Measurements from ENCODE around the gene NOCT. TPM values are rescaled to one million over a fixed set of nuclear protein-coding genes. Genes with fewer than 3 reads are reported as not detected.

Gene NOCT
- total RNA-seq, 4 donors from 2014 or later = 1.2 to 3.5 (median 3.4) TPM

DNA sequence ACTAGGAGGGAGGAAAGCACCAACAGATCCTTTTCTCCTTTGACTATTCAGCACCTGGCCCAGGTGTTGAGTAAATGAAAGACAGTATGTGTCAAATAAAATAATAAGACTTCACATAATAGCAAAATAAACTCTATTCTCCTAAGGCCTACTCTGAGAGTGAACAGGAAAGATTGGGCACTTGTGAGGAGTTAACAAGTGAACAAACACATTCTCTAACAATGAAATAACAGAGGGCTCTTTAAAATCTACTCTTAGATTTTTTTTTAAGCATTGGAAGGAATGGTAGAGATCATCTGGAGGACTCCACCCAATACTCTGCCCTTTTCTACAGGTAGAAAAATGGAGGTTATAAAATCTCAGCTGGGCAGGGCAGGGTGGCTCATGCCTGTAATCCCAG is 39.1 kb upstream of the NOCT start:
- TF ChIP-seq, protein P1, sequence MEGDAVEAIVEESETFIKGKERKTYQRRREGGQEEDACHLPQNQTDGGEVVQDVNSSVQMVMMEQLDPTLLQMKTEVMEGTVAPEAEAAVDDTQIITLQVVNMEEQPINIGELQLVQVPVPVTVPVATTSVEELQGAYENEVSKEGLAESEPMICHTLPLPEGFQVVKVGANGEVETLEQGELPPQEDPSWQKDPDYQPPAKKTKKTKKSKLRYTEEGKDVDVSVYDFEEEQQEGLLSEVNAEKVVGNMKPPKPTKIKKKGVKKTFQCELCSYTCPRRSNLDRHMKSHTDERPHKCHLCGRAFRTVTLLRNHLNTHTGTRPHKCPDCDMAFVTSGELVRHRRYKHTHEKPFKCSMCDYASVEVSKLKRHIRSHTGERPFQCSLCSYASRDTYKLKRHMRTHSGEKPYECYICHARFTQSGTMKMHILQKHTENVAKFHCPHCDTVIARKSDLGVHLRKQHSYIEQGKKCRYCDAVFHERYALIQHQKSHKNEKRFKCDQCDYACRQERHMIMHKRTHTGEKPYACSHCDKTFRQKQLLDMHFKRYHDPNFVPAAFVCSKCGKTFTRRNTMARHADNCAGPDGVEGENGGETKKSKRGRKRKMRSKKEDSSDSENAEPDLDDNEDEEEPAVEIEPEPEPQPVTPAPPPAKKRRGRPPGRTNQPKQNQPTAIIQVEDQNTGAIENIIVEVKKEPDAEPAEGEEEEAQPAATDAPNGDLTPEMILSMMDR (IDR thresholded peaks at IDR 0.05) = no peak
- TF ChIP-seq EP300 (IDR thresholded peaks at IDR 0.05) = no peak
- TF ChIP-seq POLR2A (IDR thresholded peaks at IDR 0.05) = no peak
- no peak for TF ChIP-seq POLR2AphosphoS5 (IDR thresholded peaks at IDR 0.05)
- no peak for ATAC-seq
- H3K27me3 ChIP-seq = no peaks in the 10 kb centered on the region

DNA sequence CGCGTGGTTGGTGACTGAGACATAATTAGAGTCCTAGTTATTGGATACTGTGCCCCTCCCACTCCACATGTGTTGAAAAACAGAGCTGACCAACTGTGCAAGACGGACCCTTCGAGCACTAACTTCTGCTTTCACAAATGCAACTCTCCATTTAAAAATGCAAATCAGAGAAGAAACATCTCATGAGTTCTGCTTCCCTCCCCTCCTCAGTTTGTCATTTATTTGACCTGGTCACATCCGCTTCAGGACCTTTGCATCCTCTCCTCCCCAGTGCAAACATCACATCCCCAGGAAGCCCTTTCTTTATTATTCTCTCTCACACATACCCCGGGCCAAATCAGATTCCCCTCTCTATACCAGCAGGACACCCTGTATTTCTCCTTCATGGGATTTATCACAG is 38.1 kb upstream of the NOCT start:
- TF ChIP-seq, protein P1 (IDR thresholded peaks at IDR 0.05) = no peak
- no peak for TF ChIP-seq POLR2A (IDR thresholded peaks at IDR 0.05)
- no peak for TF ChIP-seq EP300 (IDR thresholded peaks at IDR 0.05)
- TF ChIP-seq POLR2AphosphoS5 (IDR thresholded peaks at IDR 0.05) = no peak
- Histone ChIP-seq H3K27ac (no peak overlapping the region), H3K36me3 (no peaks in the 10 kb centered on the region), H3K27me3 (no peaks in the 10 kb centered on the region), H3K4me3 (no peak overlapping the region), H3K4me1 (peaks cover 0 to 15% (median 0%) of the 10 kb centered on the region in 3 donors), H3K9me3 (no peaks in the 10 kb centered on the region)
- ATAC-seq = no peak
- WGBS, 2 donors (ENCODE audit: low coverage in 1 of 2) = 47 to 76% methylated on average over 4 to 6 of the region's 6 CpGs

More for the DNA sequence above, 39.1 kb upstream of the NOCT start:
- Histone ChIP-seq H3K4me1 (peaks cover 0 to 5% (median 0%) of the 10 kb centered on the region in 3 donors), H3K27ac (no peak overlapping the region), H3K9me3 (no peaks in the 10 kb centered on the region), H3K36me3 (no peaks in the 10 kb centered on the region), H3K4me3 (no peak overlapping the region)

DNA sequence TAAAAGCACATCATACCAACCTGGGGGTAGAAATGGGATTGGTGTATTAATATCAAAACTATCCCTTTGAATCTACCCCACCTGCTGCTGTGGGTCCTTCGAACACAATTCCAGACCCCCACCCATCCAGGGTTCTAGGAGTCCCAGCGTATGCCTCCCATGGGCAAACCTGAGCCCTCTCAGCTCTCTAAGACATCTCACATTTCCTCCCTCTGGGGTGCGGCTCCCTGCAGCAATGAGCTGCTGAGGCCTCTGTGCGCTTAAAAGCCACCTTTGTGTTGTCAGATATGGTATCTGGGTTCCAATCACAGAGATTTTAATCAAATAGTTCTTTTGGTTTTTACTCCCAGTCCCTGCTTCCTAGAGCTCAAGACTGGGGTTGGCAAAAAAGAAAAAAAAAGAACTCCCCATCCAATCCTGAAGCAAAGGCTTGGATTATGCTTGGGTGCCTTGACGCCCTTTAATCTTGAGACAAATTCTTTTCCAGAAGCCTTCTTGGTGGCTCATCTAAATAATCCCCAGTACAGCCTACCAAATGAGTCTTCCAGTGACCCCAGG is 37.5 kb upstream of the NOCT start:
- ATAC-seq = no peak
- TF ChIP-seq POLR2A (IDR thresholded peaks at IDR 0.05) = no peak
- no peak for TF ChIP-seq POLR2AphosphoS5 (IDR thresholded peaks at IDR 0.05)
- TF ChIP-seq EP300 (IDR thresholded peaks at IDR 0.05) = no peak
- TF ChIP-seq, protein P1 (IDR thresholded peaks at IDR 0.05) = no peak
- H3K36me3 ChIP-seq = no peaks in the 10 kb centered on the region
- no peaks in the 10 kb centered on the region for H3K9me3 ChIP-seq
- peaks cover 0 to 19% (median 0%) of the 10 kb centered on the region in 3 donors for H3K4me1 ChIP-seq
- H3K27me3 ChIP-seq = no peaks in the 10 kb centered on the region
- no peak overlapping the region for H3K4me3 ChIP-seq
- WGBS, 2 donors (ENCODE audit: low coverage in 1 of 2) = 86 to 100% methylated on average over 2 to 3 of the region's 5 CpGs
- H3K27ac ChIP-seq = no peak overlapping the region

DNA sequence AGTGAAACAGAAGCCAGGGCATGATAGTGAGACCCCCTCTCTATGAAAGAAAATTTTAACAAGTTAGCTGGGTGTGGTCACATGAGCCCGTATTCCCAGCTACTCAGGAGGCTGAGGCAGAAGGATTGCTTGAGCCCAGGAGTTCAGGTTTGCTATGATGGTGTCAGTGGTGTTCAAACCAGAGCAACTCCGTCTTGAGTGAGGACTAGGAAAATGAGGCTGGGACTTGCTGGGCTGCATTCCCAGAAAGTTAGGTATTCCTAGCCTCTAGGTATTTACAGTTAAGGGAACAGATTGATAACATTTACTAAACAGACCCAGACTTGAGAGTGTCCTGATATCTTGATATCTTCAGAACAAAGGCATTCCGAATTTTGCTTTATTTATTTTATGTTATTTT is 37.0 kb upstream of the NOCT start:
- no peaks in the 10 kb centered on the region for H3K36me3 ChIP-seq
- no peak for TF ChIP-seq POLR2A (IDR thresholded peaks at IDR 0.05)
- H3K4me3 ChIP-seq = no peak overlapping the region
- peaks cover 0 to 19% (median 0%) of the 10 kb centered on the region in 3 donors for H3K4me1 ChIP-seq
- no peak overlapping the region for H3K27ac ChIP-seq
- 51 to 80% methylated on average over 2 to 3 of the region's 3 CpGs for WGBS, 2 donors (ENCODE audit: low coverage in 1 of 2)
- H3K27me3 ChIP-seq = no peaks in the 10 kb centered on the region
- ATAC-seq = no peak
- no peaks in the 10 kb centered on the region for H3K9me3 ChIP-seq

DNA sequence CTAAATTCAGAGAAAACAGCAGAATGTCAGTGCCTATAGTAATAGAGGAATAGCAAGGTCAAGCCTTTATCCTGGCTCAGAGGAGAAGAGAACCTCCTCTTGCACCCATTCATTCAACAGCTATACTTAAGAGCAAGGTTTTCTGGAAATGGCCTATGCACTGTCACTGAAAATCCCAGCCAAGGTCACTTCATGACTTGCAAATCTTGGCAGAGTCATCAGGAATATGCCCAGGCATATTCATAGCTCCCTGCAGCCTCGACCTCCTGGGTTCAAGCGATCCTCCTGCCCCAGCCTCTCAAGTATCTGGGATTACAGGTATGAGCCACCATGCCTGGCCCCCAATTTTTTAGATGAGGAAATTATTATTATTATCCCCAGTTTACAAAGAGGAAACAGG is 35.8 kb upstream of the NOCT start:
- H3K4me1 ChIP-seq = peaks cover 0 to 19% (median 0%) of the 10 kb centered on the region in 3 donors
- H3K27ac ChIP-seq = no peak overlapping the region
- no peaks in the 10 kb centered on the region for H3K36me3 ChIP-seq
- H3K27me3 ChIP-seq = no peaks in the 10 kb centered on the region
- no peaks in the 10 kb centered on the region for H3K9me3 ChIP-seq
- no peak overlapping the region for H3K4me3 ChIP-seq
- 92% methylated on average over 2 of the region's 2 CpGs; no CpG with 5 or more reads in 1 of the 2 donors for WGBS, 2 donors (ENCODE audit: low coverage in 1 of 2)
- ATAC-seq = no peak
- TF ChIP-seq, protein P1 (IDR thresholded peaks at IDR 0.05) = no peak
- TF ChIP-seq POLR2A (IDR thresholded peaks at IDR 0.05) (no peak), POLR2AphosphoS5 (IDR thresholded peaks at IDR 0.05) (no peak), EP300 (IDR thresholded peaks at IDR 0.05) (no peak)
